Astrocyte of the cerebellum (primary cell): Measurements from ENCODE around the gene ZFYVE27.

ENCODE experiments used
- DNase-seq: peaks from one replicate; pipeline ENCODE4 v3.0.0-alpha.2; 2011; ENCODE audit warnings: low read depth
- H3K4me3 ChIP-seq: 2 replicates; pipeline ENCODE4 v1.5.1; 2011; ENCODE audit warnings: mild to moderate bottlenecking, low read depth, low read length, moderate library complexity
- CTCF ChIP-seq: IDR thresholded peaks from 2 replicates; pipeline ENCODE4 v1.5.1; 2012; ENCODE audit warnings: low read length, low read depth, moderate library complexity, mild to moderate bottlenecking; ENCODE audit errors: missing control alignments
- in situ Hi-C: cut with HindIII; loops from 2 replicates; pipeline ENCODE4 v1.10.0; 2017; ENCODE audit warnings: low sequenced_read_pairs

The ZFYVE27 gene

DNA sequence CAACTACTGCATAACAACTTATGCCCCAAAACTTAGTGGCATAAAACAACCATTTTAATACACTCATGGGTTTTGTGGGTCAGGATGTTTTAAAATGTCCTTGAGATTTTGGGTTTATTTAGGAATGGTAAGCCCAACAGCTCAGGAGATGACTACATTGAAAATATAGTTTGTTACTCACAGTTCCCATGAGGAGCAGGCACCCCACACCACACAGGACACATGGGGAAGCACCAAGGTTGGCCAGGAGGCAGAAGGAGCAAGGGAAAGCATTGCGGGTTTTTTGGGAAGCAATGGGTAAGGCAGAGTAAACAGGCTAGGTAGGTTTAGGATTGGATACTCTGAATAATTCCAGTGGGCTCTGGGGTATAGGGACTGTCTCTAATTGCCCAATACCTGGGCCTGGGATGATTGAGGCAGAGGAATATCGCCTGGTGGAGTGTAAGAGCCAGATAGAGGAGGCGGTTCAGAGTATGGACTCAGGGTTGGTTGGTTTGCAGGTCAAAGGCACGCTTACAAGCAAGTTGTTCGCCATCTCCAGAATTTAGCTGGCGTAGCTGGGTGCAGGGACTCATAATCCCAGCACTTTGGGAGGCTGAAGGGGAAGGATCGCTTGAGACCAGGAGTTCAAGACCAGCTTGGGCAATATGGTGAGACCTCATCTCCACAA, 33.4 kb upstream of the ZFYVE27 start:
- no peak overlapping the region for H3K4me3 ChIP-seq
- no peak for DNase-seq

DNA sequence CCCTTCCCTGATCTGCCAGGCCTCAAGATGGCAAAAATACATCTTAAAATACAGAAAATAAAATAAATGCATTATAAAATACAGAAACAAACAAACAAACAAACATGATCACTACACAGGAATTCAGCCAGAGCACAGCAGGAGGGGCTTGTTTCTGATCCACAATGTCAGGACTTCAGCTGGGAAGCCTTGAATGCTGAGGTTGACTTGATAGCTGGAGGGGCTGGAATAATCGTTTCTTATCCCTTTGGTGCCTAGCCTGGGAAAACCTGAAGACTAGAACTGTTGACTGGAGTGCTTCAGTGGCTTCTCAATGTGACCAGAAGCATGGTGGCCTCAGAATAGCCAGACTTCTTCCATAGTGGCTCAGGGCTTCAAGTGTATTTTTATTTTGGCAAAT, 32.6 kb upstream of the ZFYVE27 start:
- H3K4me3 ChIP-seq: no peak overlapping the region
- no peak for TF ChIP-seq CTCF
- DNase-seq: no peak
- in situ Hi-C loops: no loop called here

More for the DNA sequence above, 33.4 kb upstream of the ZFYVE27 start:
- in situ Hi-C loops: no loop called here
- no peak for TF ChIP-seq CTCF

- no peak for DNase-seq
- in situ Hi-C loops: no loop called here
- no peak for TF ChIP-seq CTCF
- no peak overlapping the region for H3K4me3 ChIP-seq
These were observed 31.8 kb upstream of the ZFYVE27 start for GRCh38 chr10:97705006-97705670.

GRCh38 chr10:97707134-97707861, 29.6 kb upstream of the ZFYVE27 start:
- in situ Hi-C loops: no loop called here
- H3K4me3 ChIP-seq: no peak overlapping the region
- DNase-seq: no peak
- no peak for TF ChIP-seq CTCF

DNA sequence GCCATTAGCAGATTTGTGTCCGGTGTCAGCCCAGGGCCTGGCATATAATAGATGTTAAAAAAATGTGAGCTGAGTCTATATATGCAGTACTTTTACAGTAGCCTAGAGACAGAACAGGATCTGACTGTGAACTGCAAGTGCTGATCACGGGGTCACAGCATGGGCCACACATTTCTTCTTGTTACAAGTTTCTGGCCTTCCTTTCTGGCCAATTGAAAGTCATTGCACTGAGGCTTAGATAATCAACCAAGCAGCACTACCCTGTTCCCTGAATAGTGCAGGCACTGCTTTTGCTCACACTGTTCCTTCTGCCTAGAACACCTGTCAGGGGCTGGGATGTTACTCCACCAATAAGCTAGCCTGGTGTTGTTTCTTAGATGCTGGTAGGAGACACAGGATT, 28.8 kb upstream of the ZFYVE27 start:
- in situ Hi-C loops: no loop called here
- TF ChIP-seq CTCF: no peak
- DNase-seq: no peak
- no peak overlapping the region for H3K4me3 ChIP-seq

DNA sequence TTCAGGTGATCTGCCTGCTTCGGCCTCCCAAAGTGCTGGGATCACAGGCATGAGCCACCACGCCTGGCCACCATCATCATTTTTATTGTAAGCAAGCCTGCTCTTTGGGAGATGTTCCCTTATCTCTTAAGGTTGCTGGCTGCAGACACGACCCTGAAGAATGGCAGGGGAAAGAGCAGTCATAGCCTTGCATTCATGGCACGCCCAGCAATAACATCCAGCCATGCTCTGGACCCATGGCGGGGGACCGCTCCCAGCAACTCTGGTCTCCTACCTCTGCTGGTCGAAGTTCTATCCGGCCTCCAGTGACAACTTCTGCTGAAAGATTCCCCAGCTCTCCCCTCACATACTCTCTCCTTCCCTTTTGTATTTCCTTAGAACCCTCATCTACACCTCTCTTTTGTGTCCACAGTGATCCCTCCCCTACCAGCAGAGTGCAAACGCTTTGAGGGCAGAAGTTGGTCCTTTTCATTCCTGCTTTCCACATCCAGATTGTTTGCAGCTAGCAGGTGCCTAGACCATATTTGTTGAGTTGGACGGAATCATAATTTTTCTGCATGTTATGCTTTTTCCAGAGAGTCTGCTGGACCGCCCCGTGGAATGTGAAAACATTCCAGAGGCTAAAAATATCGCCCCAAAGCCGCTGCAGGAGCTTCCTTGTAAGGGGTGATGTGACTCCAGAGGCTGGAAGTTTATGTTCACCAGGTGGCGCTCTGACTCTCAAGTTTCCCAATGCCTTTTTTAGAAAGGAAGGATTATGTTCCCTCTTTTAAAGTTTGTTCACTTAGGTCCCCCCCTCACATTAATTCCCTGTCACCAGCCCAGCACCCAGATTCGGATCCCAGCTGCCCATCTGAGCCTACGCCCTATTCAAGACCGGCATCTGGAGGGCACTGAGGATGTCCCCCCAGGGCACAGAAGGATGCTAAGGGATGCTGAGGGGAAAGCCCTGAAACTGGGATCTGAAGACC, 27.7 kb upstream of the ZFYVE27 start:
- in situ Hi-C loops: no loop called here
- no peak overlapping the region for H3K4me3 ChIP-seq
- peak; percentile 74 for DNase-seq
- peak; percentile 78 for TF ChIP-seq CTCF
